ENCODE results near the gene LEPROT. TPM values are rescaled to one million over a fixed set of nuclear protein-coding genes. Genes with fewer than 3 reads are reported as not detected.

LEPROT gene
- total RNA-seq, 1 experiment from 2014 or later, result 25.7 TPM

- no peak for TF ChIP-seq POLR2AphosphoS5 (IDR thresholded peaks at IDR 0.05; ENCODE audit: low read depth, low read length)
- TF ChIP-seq SRF (IDR thresholded peaks at IDR 0.05; ENCODE audit: low read depth), result no peak
- TF ChIP-seq EGR1 (IDR thresholded peaks at IDR 0.05; ENCODE audit: low read depth), result no peak
Measured at GRCh38 chr1:65395887-65396612, 24.4 kb upstream of the LEPROT start (continued).

- RAD21 ChIA-PET (ENCODE audit: low non-redundant PET in 1 of 2, low total read pairs in 2 of 2, uncharacterized antibody in 2 of 2, unreplicated experiment in 2 of 2), result no interaction called here
Measured at GRCh38 chr1:65398083-65398482, 22.4 kb upstream of the LEPROT start.

More at GRCh38 chr1:65398083-65398482, 22.4 kb upstream of the LEPROT start:
- H3K27me3 ChIP-seq (ENCODE audit: insufficient read depth, low read length), result no peaks in the 10 kb centered on the region
- no peaks in the 10 kb centered on the region for H3K9me2 ChIP-seq (ENCODE audit: insufficient read depth)
- H3K9ac ChIP-seq (ENCODE audit: low read length), result no peak overlapping the region
- H3K4me3 ChIP-seq (replicated peaks in 1 of 2; ENCODE audit: low read depth in 1 of 2, low read length in 2 of 2), result no peak overlapping the region
- H2AFZ ChIP-seq (ENCODE audit: low read depth, low read length, poor library complexity, severe bottlenecking), result no peak overlapping the region
- DNase-seq (ENCODE audit: low read depth, low spot score) (no peak), ATAC-seq (no peak)
- TF ChIP-seq TCF7L2 (IDR thresholded peaks at IDR 0.05; ENCODE audit: borderline replicate concordance, extremely low read depth, insufficient read depth, insufficient read length), result no peak
- TF ChIP-seq REST (IDR thresholded peaks at IDR 0.05; ENCODE audit: low read depth), result no peak
- TF ChIP-seq, protein P1, sequence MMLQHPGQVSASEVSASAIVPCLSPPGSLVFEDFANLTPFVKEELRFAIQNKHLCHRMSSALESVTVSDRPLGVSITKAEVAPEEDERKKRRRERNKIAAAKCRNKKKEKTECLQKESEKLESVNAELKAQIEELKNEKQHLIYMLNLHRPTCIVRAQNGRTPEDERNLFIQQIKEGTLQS (IDR thresholded peaks at IDR 0.05), result no peak
- TF ChIP-seq EZH2phosphoT487 (IDR thresholded peaks at IDR 0.05; ENCODE audit: borderline replicate concordance), result no peak
- TF ChIP-seq SP1 (IDR thresholded peaks at IDR 0.05; ENCODE audit: low read depth), result no peak
- TF ChIP-seq FOSL1 (IDR thresholded peaks at IDR 0.05; ENCODE audit: low read depth), result no peak
- no peak for TF ChIP-seq SRF (IDR thresholded peaks at IDR 0.05; ENCODE audit: low read depth)
- TF ChIP-seq, protein P2, sequence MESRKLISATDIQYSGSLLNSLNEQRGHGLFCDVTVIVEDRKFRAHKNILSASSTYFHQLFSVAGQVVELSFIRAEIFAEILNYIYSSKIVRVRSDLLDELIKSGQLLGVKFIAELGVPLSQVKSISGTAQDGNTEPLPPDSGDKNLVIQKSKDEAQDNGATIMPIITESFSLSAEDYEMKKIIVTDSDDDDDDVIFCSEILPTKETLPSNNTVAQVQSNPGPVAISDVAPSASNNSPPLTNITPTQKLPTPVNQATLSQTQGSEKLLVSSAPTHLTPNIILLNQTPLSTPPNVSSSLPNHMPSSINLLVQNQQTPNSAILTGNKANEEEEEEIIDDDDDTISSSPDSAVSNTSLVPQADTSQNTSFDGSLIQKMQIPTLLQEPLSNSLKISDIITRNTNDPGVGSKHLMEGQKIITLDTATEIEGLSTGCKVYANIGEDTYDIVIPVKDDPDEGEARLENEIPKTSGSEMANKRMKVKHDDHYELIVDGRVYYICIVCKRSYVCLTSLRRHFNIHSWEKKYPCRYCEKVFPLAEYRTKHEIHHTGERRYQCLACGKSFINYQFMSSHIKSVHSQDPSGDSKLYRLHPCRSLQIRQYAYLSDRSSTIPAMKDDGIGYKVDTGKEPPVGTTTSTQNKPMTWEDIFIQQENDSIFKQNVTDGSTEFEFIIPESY (IDR thresholded peaks at IDR 0.05; ENCODE audit: extremely low read depth, insufficient replicate concordance, low read length), result no peak
- ChIA-PET CTCF (no interaction called here), POLR2A (no interaction called here)
- H3K4me1 ChIP-seq (ENCODE audit: control insufficient read depth in 1 of 2, insufficient read depth in 2 of 2, low read length in 2 of 2), result no peaks in the 10 kb centered on the region
- no peak overlapping the region for H3K4me2 ChIP-seq (ENCODE audit: low read length)
- H4K20me1 ChIP-seq (ENCODE audit: insufficient read depth), result no peaks in the 10 kb centered on the region
- no peaks in the 10 kb centered on the region for H3K9me3 ChIP-seq (ENCODE audit: control insufficient read depth in 1 of 2, insufficient read depth in 1 of 2, low read depth in 1 of 2, low read length in 2 of 2)
- no peak overlapping the region for H3K27ac ChIP-seq (ENCODE audit: low read depth, low read length)
- intact Hi-C loops (cut with micrococcal nuclease), result no loop called here
- no peaks in the 10 kb centered on the region for H3K79me2 ChIP-seq (ENCODE audit: insufficient read depth, low read length)
- no peaks in the 10 kb centered on the region for H3K36me3 ChIP-seq (ENCODE audit: control insufficient read depth in 1 of 2, insufficient read depth in 2 of 2, low read length in 2 of 2)
- BruUV-seq (replicated peaks), result no TSS peak
